Measurements from ENCODE around the gene ADGRL3. TPM values are rescaled to one million over a fixed set of nuclear protein-coding genes. Genes with fewer than 3 reads are reported as not detected.

The ADGRL3 gene
- total RNA-seq, 1 donor from 2014 or later, result 18.7 TPM

- H3K27ac Mint-ChIP-seq (ENCODE audit: unreplicated experiment), result no peak overlapping the region
- no peaks in the 10 kb centered on the region for H3K9me3 Mint-ChIP-seq (ENCODE audit: unreplicated experiment)
- no peak for TF ChIP-seq CTCF (IDR thresholded peaks at IDR 0.05)
- H3K4me3 Mint-ChIP-seq (ENCODE audit: unreplicated experiment), result no peak overlapping the region
- H3K36me3 Mint-ChIP-seq (ENCODE audit: unreplicated experiment), result no peaks in the 10 kb centered on the region
- H3K4me1 Mint-ChIP-seq (ENCODE audit: unreplicated experiment), result peaks cover 15% of the 10 kb centered on the region
- no peak for DNase-seq (ENCODE audit: extremely low spot score, unreplicated experiment)
- no peaks in the 10 kb centered on the region for H3K27me3 Mint-ChIP-seq (ENCODE audit: unreplicated experiment)
These were observed 605.9 kb downstream of the ADGRL3 start for GRCh38 chr4:61805979-61806378.

- no peaks in the 10 kb centered on the region for H3K4me1 Mint-ChIP-seq (ENCODE audit: unreplicated experiment)
- no peak for DNase-seq (ENCODE audit: extremely low spot score, unreplicated experiment)
- H3K9me3 Mint-ChIP-seq (ENCODE audit: unreplicated experiment), result no peaks in the 10 kb centered on the region
- no peaks in the 10 kb centered on the region for H3K27me3 Mint-ChIP-seq (ENCODE audit: unreplicated experiment)
- H3K27ac Mint-ChIP-seq (ENCODE audit: unreplicated experiment), result no peak overlapping the region
- TF ChIP-seq CTCF (IDR thresholded peaks at IDR 0.05), result no peak
- no peak overlapping the region for H3K4me3 Mint-ChIP-seq (ENCODE audit: unreplicated experiment)
- H3K36me3 Mint-ChIP-seq (ENCODE audit: unreplicated experiment), result no peaks in the 10 kb centered on the region
These were observed 612.0 kb downstream of the ADGRL3 start for GRCh38 chr4:61812171-61812570.

- Mint-ChIP-seq H3K4me3 (ENCODE audit: unreplicated experiment) (no peak overlapping the region), H3K36me3 (ENCODE audit: unreplicated experiment) (no peaks in the 10 kb centered on the region), H3K9me3 (ENCODE audit: unreplicated experiment) (no peaks in the 10 kb centered on the region), H3K27ac (ENCODE audit: unreplicated experiment) (no peak overlapping the region), H3K27me3 (ENCODE audit: unreplicated experiment) (no peaks in the 10 kb centered on the region), H3K4me1 (ENCODE audit: unreplicated experiment) (no peaks in the 10 kb centered on the region)
- no peak for TF ChIP-seq CTCF (IDR thresholded peaks at IDR 0.05)
- DNase-seq (ENCODE audit: extremely low spot score, unreplicated experiment), result no peak
These were observed 616.9 kb downstream of the ADGRL3 start for GRCh38 chr4:61817071-61817470.

- Mint-ChIP-seq H3K36me3 (ENCODE audit: unreplicated experiment) (no peaks in the 10 kb centered on the region), H3K4me3 (ENCODE audit: unreplicated experiment) (no peak overlapping the region), H3K9me3 (ENCODE audit: unreplicated experiment) (no peaks in the 10 kb centered on the region), H3K27ac (ENCODE audit: unreplicated experiment) (no peak overlapping the region), H3K27me3 (ENCODE audit: unreplicated experiment) (no peaks in the 10 kb centered on the region), H3K4me1 (ENCODE audit: unreplicated experiment) (no peaks in the 10 kb centered on the region)
- DNase-seq (ENCODE audit: extremely low spot score, unreplicated experiment), result no peak
- no peak for TF ChIP-seq CTCF (IDR thresholded peaks at IDR 0.05)
These were observed 620.0 kb downstream of the ADGRL3 start for GRCh38 chr4:61820136-61820535.

GRCh38 chr4:61824454-61824853 lies 624.3 kb downstream of the ADGRL3 start:
- H3K36me3 Mint-ChIP-seq (ENCODE audit: unreplicated experiment), result no peaks in the 10 kb centered on the region
- no peak for DNase-seq (ENCODE audit: extremely low spot score, unreplicated experiment)

More at GRCh38 chr4:61824454-61824853, 624.3 kb downstream of the ADGRL3 start:
- H3K4me3 Mint-ChIP-seq (ENCODE audit: unreplicated experiment), result no peak overlapping the region
- H3K4me1 Mint-ChIP-seq (ENCODE audit: unreplicated experiment), result no peaks in the 10 kb centered on the region
- no peaks in the 10 kb centered on the region for H3K9me3 Mint-ChIP-seq (ENCODE audit: unreplicated experiment)
- no peaks in the 10 kb centered on the region for H3K27me3 Mint-ChIP-seq (ENCODE audit: unreplicated experiment)
- no peak overlapping the region for H3K27ac Mint-ChIP-seq (ENCODE audit: unreplicated experiment)
- TF ChIP-seq CTCF (IDR thresholded peaks at IDR 0.05), result no peak

All from osteocyte (in vitro differentiated cells).